IPS-18a (cell line): Measurements from ENCODE around the gene STAC.
"Not testable (repeated sequence)": the region's sequence is repeated elsewhere in the genome, so short reads cannot be mapped to it uniquely, and the experiment has no call there.

ENCODE experiments used
- H3K27ac ChIP-seq: one replicate; pipeline ENCODE4 v1.5.1; 2013; ENCODE audit warnings: low read length
- H3K27me3 ChIP-seq: one replicate; pipeline ENCODE4 v1.6.1; 2013; ENCODE audit warnings: mild to moderate bottlenecking, low read length; ENCODE audit not compliant: control insufficient read depth, insufficient read depth
- H3K36me3 ChIP-seq: one replicate; pipeline ENCODE4 v1.6.1; 2013; ENCODE audit warnings: low read depth, low read length; ENCODE audit not compliant: control insufficient read depth
- H3K4me1 ChIP-seq: one replicate; pipeline ENCODE4 v1.6.1; 2013; ENCODE audit warnings: low read depth, low read length; ENCODE audit not compliant: control insufficient read depth
- H3K4me3 ChIP-seq: one replicate; pipeline ENCODE4 v1.5.1; 2013; ENCODE audit warnings: low read length
- H3K9ac ChIP-seq: one replicate; pipeline ENCODE4 v1.6.1; 2013; ENCODE audit warnings: mild to moderate bottlenecking, low read length, moderate library complexity
- H3K9me3 ChIP-seq: one replicate; pipeline ENCODE4 v1.6.1; 2013; ENCODE audit warnings: low read depth, low read length; ENCODE audit not compliant: control insufficient read depth

Gene STAC

GRCh38 chr3:36496684-36497633 is 116.7 kb downstream of the STAC start:
- no peaks in the 10 kb centered on the region for H3K36me3 ChIP-seq
- no peaks in the 10 kb centered on the region for H3K9me3 ChIP-seq
- no peaks in the 10 kb centered on the region for H3K27me3 ChIP-seq
- H3K9ac ChIP-seq = no peak overlapping the region
- H3K4me3 ChIP-seq = no peak overlapping the region
- no peaks in the 10 kb centered on the region for H3K4me1 ChIP-seq
- H3K27ac ChIP-seq = no peak overlapping the region

- not testable (repeated sequence) for H3K27me3 ChIP-seq, H3K9ac ChIP-seq, H3K4me1 ChIP-seq, H3K27ac ChIP-seq, H3K4me3 ChIP-seq, H3K9me3 ChIP-seq, H3K36me3 ChIP-seq
Observed at GRCh38 chr3:36500053-36500452, 119.7 kb downstream of the STAC start.

- H3K4me1 ChIP-seq = no peaks in the 10 kb centered on the region
- no peaks in the 10 kb centered on the region for H3K9me3 ChIP-seq
- H3K36me3 ChIP-seq = no peaks in the 10 kb centered on the region
- H3K9ac ChIP-seq = no peak overlapping the region
- H3K27ac ChIP-seq = no peak overlapping the region
- H3K4me3 ChIP-seq = no peak overlapping the region
- H3K27me3 ChIP-seq = no peaks in the 10 kb centered on the region
Observed at GRCh38 chr3:36501616-36502015, 121.3 kb downstream of the STAC start.

GRCh38 chr3:36505393-36505792 is 125.1 kb downstream of the STAC start:
- Histone ChIP-seq H3K9me3 (no peaks in the 10 kb centered on the region), H3K4me1 (no peaks in the 10 kb centered on the region), H3K9ac (no peak overlapping the region), H3K4me3 (no peak overlapping the region), H3K27ac (no peak overlapping the region), H3K36me3 (no peaks in the 10 kb centered on the region), H3K27me3 (no peaks in the 10 kb centered on the region)

GRCh38 chr3:36511791-36512486 is 131.6 kb downstream of the STAC start:
- no peaks in the 10 kb centered on the region for H3K36me3 ChIP-seq
- peaks cover 6% of the 10 kb centered on the region for H3K4me1 ChIP-seq
- no peak overlapping the region for H3K4me3 ChIP-seq
- no peaks in the 10 kb centered on the region for H3K9me3 ChIP-seq
- H3K9ac ChIP-seq = no peak overlapping the region
- no peak overlapping the region for H3K27ac ChIP-seq
- no peaks in the 10 kb centered on the region for H3K27me3 ChIP-seq

GRCh38 chr3:36512555-36512954 is 132.3 kb downstream of the STAC start:
- H3K27me3 ChIP-seq = no peaks in the 10 kb centered on the region
- no peak overlapping the region for H3K9ac ChIP-seq
- H3K36me3 ChIP-seq = no peaks in the 10 kb centered on the region
- H3K4me3 ChIP-seq = no peak overlapping the region
- H3K4me1 ChIP-seq = peaks cover 6% of the 10 kb centered on the region
- H3K9me3 ChIP-seq = no peaks in the 10 kb centered on the region
- H3K27ac ChIP-seq = no peak overlapping the region

GRCh38 chr3:36514171-36514570 is 133.9 kb downstream of the STAC start:
- H3K27me3 ChIP-seq = no peaks in the 10 kb centered on the region
- H3K9me3 ChIP-seq = no peaks in the 10 kb centered on the region
- no peak overlapping the region for H3K27ac ChIP-seq
- peaks cover 6% of the 10 kb centered on the region for H3K4me1 ChIP-seq
- no peaks in the 10 kb centered on the region for H3K36me3 ChIP-seq
- H3K4me3 ChIP-seq = no peak overlapping the region
- no peak overlapping the region for H3K9ac ChIP-seq

GRCh38 chr3:36519682-36520081 is 139.4 kb downstream of the STAC start:
- H3K9ac ChIP-seq = no peak overlapping the region
- H3K36me3 ChIP-seq = no peaks in the 10 kb centered on the region
- H3K9me3 ChIP-seq = no peaks in the 10 kb centered on the region
- H3K27ac ChIP-seq = no peak overlapping the region
- H3K27me3 ChIP-seq = no peaks in the 10 kb centered on the region
- peaks cover 6% of the 10 kb centered on the region for H3K4me1 ChIP-seq
- no peak overlapping the region for H3K4me3 ChIP-seq

- Histone ChIP-seq H3K4me1 (peaks cover 3% of the 10 kb centered on the region), H3K4me3 (no peak overlapping the region), H3K27ac (no peak overlapping the region), H3K36me3 (no peaks in the 10 kb centered on the region), H3K27me3 (no peaks in the 10 kb centered on the region), H3K9ac (no peak overlapping the region), H3K9me3 (no peaks in the 10 kb centered on the region)
Observed at GRCh38 chr3:36520241-36521006, 140.1 kb downstream of the STAC start.

GRCh38 chr3:36521007-36521379 is 140.7 kb downstream of the STAC start:
- no peaks in the 10 kb centered on the region for H3K9me3 ChIP-seq
- H3K27me3 ChIP-seq = no peaks in the 10 kb centered on the region
- H3K4me3 ChIP-seq = no peak overlapping the region
- H3K4me1 ChIP-seq = peaks cover 5% of the 10 kb centered on the region
- H3K36me3 ChIP-seq = no peaks in the 10 kb centered on the region
- no peak overlapping the region for H3K9ac ChIP-seq
- no peak overlapping the region for H3K27ac ChIP-seq

- Histone ChIP-seq H3K36me3 (peaks cover 3% of the 10 kb centered on the region), H3K9ac (no peak overlapping the region), H3K27me3 (no peaks in the 10 kb centered on the region), H3K4me3 (no peak overlapping the region), H3K27ac (no peak overlapping the region), H3K9me3 (no peaks in the 10 kb centered on the region), H3K4me1 (peaks cover 5% of the 10 kb centered on the region)
Observed at GRCh38 chr3:36524560-36524959, 144.3 kb downstream of the STAC start.
